ENCODE results near the gene CLRN3. TPM values are rescaled to one million over a fixed set of nuclear protein-coding genes. Genes with fewer than 3 reads are reported as not detected.
A peak's percentile ranks its signal among the peaks of the same experiment; 100 is the strongest.

Gene CLRN3
- total and polyA plus RNA-seq, 9 donors, result 0.24 TPM; not detected in 8

DNA sequence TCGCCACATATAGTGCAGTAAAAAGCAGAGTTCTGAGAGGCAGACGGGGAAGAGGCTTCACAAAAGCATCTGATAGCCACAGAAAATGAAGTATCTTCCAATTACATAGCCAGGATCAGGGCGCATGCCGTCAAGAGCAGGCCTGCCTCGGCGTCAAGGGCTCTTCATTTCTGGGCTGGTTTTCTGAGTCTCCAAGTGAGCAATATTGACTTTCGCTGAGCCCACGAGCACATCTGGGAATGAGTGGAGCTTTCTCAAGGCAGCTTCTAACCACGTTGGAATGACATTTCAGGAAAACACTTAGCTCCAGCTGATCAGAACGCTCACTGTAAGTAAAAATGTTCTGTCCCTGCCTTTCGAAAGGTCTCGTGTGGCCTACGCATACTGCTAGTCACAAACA, 51.9 kb downstream of the CLRN3 start:
- Histone ChIP-seq H3K4me3 (no peak overlapping the region), H3K36me3 (no peaks in the 10 kb centered on the region), H3K27ac (no peak overlapping the region), H3K9me3 (no peaks in the 10 kb centered on the region), H3K27me3 (no peaks in the 10 kb centered on the region), H3K4me1 (ENCODE audit: insufficient read depth) (peaks cover 1% of the 10 kb centered on the region)
- DNase-seq, result no peak
- intact Hi-C loops (cut with DNase I), result no loop called here
- TF ChIP-seq, protein P1, sequence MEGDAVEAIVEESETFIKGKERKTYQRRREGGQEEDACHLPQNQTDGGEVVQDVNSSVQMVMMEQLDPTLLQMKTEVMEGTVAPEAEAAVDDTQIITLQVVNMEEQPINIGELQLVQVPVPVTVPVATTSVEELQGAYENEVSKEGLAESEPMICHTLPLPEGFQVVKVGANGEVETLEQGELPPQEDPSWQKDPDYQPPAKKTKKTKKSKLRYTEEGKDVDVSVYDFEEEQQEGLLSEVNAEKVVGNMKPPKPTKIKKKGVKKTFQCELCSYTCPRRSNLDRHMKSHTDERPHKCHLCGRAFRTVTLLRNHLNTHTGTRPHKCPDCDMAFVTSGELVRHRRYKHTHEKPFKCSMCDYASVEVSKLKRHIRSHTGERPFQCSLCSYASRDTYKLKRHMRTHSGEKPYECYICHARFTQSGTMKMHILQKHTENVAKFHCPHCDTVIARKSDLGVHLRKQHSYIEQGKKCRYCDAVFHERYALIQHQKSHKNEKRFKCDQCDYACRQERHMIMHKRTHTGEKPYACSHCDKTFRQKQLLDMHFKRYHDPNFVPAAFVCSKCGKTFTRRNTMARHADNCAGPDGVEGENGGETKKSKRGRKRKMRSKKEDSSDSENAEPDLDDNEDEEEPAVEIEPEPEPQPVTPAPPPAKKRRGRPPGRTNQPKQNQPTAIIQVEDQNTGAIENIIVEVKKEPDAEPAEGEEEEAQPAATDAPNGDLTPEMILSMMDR (IDR thresholded peaks at IDR 0.05), result no peak
- no peak for TF ChIP-seq EP300 (IDR thresholded peaks at IDR 0.05)
- no peak for TF ChIP-seq POLR2A (IDR thresholded peaks at IDR 0.05)
- WGBS, 3 donors, result 90 to 93% (median 91%) methylated on average over 13 of the region's 13 CpGs

- TF ChIP-seq POLR2A (IDR thresholded peaks at IDR 0.05), result no peak
- no peak for TF ChIP-seq EP300 (IDR thresholded peaks at IDR 0.05)
- TF ChIP-seq, protein P1 (IDR thresholded peaks at IDR 0.05), result no peak
- peaks cover 18% of the 10 kb centered on the region for H3K4me1 ChIP-seq (ENCODE audit: insufficient read depth)
- no peaks in the 10 kb centered on the region for H3K9me3 ChIP-seq
- no peaks in the 10 kb centered on the region for H3K36me3 ChIP-seq
- intact Hi-C loops (cut with DNase I), result no loop called here
- H3K27ac ChIP-seq, result no peak overlapping the region
- no peak overlapping the region for H3K4me3 ChIP-seq
- no peak for DNase-seq
- no peaks in the 10 kb centered on the region for H3K27me3 ChIP-seq
- 48 to 55% (median 53%) methylated on average over 6 of the region's 6 CpGs for WGBS, 3 donors
Observed at GRCh38 chr10:127836966-127837365, 55.8 kb downstream of the CLRN3 start.

GRCh38 chr10:127836176-127836575, 56.6 kb downstream of the CLRN3 start:
- Histone ChIP-seq H3K4me3 (no peak overlapping the region), H3K27ac (no peak overlapping the region), H3K36me3 (no peaks in the 10 kb centered on the region), H3K9me3 (no peaks in the 10 kb centered on the region), H3K27me3 (no peaks in the 10 kb centered on the region), H3K4me1 (ENCODE audit: insufficient read depth) (peaks cover 20% of the 10 kb centered on the region)
- intact Hi-C loops (cut with DNase I), result no loop called here
- TF ChIP-seq, protein P1 (IDR thresholded peaks at IDR 0.05), result no peak
- TF ChIP-seq EP300 (IDR thresholded peaks at IDR 0.05), result no peak
- TF ChIP-seq POLR2A (IDR thresholded peaks at IDR 0.05), result no peak
- DNase-seq, result no peak
- 87 to 92% (median 91%) methylated on average over 4 of the region's 4 CpGs for WGBS, 3 donors

DNA sequence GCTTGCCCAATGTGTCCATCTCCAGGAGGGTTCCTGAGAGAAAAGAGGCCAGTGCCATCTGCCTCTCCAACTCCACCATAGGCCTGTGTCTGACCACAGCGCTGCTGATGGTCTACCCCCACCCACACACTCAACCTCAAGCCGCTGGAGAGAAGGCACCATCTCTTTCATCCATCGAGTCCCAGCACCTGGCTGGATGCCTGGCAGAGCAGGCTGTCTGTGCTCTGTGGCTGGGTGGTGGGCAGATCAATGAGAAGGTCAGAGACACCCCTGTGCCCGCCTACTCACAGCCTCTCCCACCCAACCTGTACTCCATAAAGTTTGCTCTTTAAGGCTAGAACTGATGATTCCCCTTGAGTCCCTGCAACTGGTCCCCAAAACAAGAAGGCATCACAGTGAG, 58.0 kb downstream of the CLRN3 start:
- no peak overlapping the region for H3K4me3 ChIP-seq
- no peaks in the 10 kb centered on the region for H3K9me3 ChIP-seq
- H3K36me3 ChIP-seq, result no peaks in the 10 kb centered on the region
- peak overlapping the region in 1 of 2 donors; percentile 74 for H3K27ac ChIP-seq
- 81 to 85% (median 81%) methylated on average over 4 of the region's 4 CpGs for WGBS, 3 donors
- intact Hi-C loops (cut with DNase I), result no loop called here
- peaks cover 20% of the 10 kb centered on the region for H3K4me1 ChIP-seq (ENCODE audit: insufficient read depth)
- TF ChIP-seq, protein P1 (IDR thresholded peaks at IDR 0.05), result no peak
- TF ChIP-seq POLR2A (IDR thresholded peaks at IDR 0.05), result no peak
- TF ChIP-seq EP300 (IDR thresholded peaks at IDR 0.05), result no peak
- no peak for DNase-seq
- no peaks in the 10 kb centered on the region for H3K27me3 ChIP-seq

All from ovary (tissue), 9 donors.